Measurements from ENCODE around the gene PLSCR5. TPM values are rescaled to one million over a fixed set of nuclear protein-coding genes. Genes with fewer than 3 reads are reported as not detected.

Gene PLSCR5
- total and polyA plus RNA-seq, 2 experiments from 2014 or later: not detected

- H3K4me3 Mint-ChIP-seq: no peak overlapping the region
- H3K4me1 Mint-ChIP-seq: peaks cover 22% of the 10 kb centered on the region
- DNase-seq (ENCODE audit: low spot score) (peak; percentile 25), ATAC-seq (no peak)
- no peaks in the 10 kb centered on the region for H4K20me1 ChIP-seq (replicated peaks; ENCODE audit: insufficient read depth)
- peak overlapping the region; percentile 21; the same call in 1 of the 2 replicates for H3K4me2 ChIP-seq
- H3K27me3 Mint-ChIP-seq (ENCODE audit: insufficient read depth, low read depth, poor library complexity): peaks cover 3% of the 10 kb centered on the region
- no peaks in the 10 kb centered on the region for H3F3A ChIP-seq (replicated peaks; ENCODE audit: low read depth)
- peaks cover 30% of the 10 kb centered on the region for H3K36me3 Mint-ChIP-seq (ENCODE audit: low read depth)
- H3K36me3 ChIP-seq (ENCODE audit: insufficient read depth): peaks cover 15% of the 10 kb centered on the region
- H3K4me1 ChIP-seq (ENCODE audit: insufficient read depth): peaks cover 20% of the 10 kb centered on the region
- no peaks in the 10 kb centered on the region for H3K27me3 ChIP-seq (ENCODE audit: insufficient read depth)
- H3K27ac ChIP-seq (ENCODE audit: low read depth): no peak overlapping the region
- peaks cover 21% of the 10 kb centered on the region for H3K9me3 Mint-ChIP-seq
- H2AFZ ChIP-seq: no peak overlapping the region
- TF ChIP-seq, protein P1, sequence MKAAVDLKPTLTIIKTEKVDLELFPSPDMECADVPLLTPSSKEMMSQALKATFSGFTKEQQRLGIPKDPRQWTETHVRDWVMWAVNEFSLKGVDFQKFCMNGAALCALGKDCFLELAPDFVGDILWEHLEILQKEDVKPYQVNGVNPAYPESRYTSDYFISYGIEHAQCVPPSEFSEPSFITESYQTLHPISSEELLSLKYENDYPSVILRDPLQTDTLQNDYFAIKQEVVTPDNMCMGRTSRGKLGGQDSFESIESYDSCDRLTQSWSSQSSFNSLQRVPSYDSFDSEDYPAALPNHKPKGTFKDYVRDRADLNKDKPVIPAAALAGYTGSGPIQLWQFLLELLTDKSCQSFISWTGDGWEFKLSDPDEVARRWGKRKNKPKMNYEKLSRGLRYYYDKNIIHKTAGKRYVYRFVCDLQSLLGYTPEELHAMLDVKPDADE (IDR thresholded peaks at IDR 0.05): no peak
- TF ChIP-seq CREB1 (CRISPR knock-in tag; IDR thresholded peaks at IDR 0.05; ENCODE audit: low read depth) (no peak), JUNB (IDR thresholded peaks at IDR 0.05; ENCODE audit: unreplicated experiment) (no peak), ZNF331 (CRISPR knock-in tag; IDR thresholded peaks at IDR 0.05; ENCODE audit: low read depth) (no peak), EZH2 (IDR thresholded peaks at IDR 0.05; ENCODE audit: low read depth, unreplicated experiment) (no peak)
- H3K9me2 ChIP-seq (ENCODE audit: insufficient read depth): no peaks in the 10 kb centered on the region
- peak overlapping the region; percentile 80 for H3K27ac Mint-ChIP-seq
- H3K4me3 ChIP-seq: no peak overlapping the region
- no peaks in the 10 kb centered on the region for H3K79me2 ChIP-seq (replicated peaks; ENCODE audit: insufficient read depth)
Measured at GRCh38 chr3:146585156-146585555, 20.0 kb downstream of the PLSCR5 start.

- no peak for ATAC-seq
- Histone ChIP-seq H3K4me3 (no peak overlapping the region; the same call in 1 of the 2 replicates), H3K27me3 (ENCODE audit: insufficient read depth) (no peaks in the 10 kb centered on the region), H3K79me2 (replicated peaks; ENCODE audit: insufficient read depth) (no peaks in the 10 kb centered on the region), H2AFZ (no peak overlapping the region), H3F3A (replicated peaks; ENCODE audit: low read depth) (no peaks in the 10 kb centered on the region), H3K36me3 (ENCODE audit: insufficient read depth) (peaks cover 15% of the 10 kb centered on the region), H3K4me2 (no peak overlapping the region), H4K20me1 (replicated peaks; ENCODE audit: insufficient read depth) (no peaks in the 10 kb centered on the region), H3K27ac (ENCODE audit: low read depth) (no peak overlapping the region), H3K9me2 (ENCODE audit: insufficient read depth) (no peaks in the 10 kb centered on the region), H3K4me1 (ENCODE audit: insufficient read depth) (peaks cover 20% of the 10 kb centered on the region)
- Mint-ChIP-seq H3K4me3 (no peak overlapping the region), H3K4me1 (peaks cover 22% of the 10 kb centered on the region), H3K27ac (no peak overlapping the region), H3K9me3 (peaks cover 21% of the 10 kb centered on the region), H3K27me3 (ENCODE audit: insufficient read depth, low read depth, poor library complexity) (peaks cover 3% of the 10 kb centered on the region), H3K36me3 (ENCODE audit: low read depth) (peaks cover 30% of the 10 kb centered on the region)
- DNase-seq (ENCODE audit: low spot score): no peak
- TF ChIP-seq, protein P1 (IDR thresholded peaks at IDR 0.05): no peak
- TF ChIP-seq JUNB (IDR thresholded peaks at IDR 0.05; ENCODE audit: unreplicated experiment): no peak
- no peak for TF ChIP-seq ZNF331 (CRISPR knock-in tag; IDR thresholded peaks at IDR 0.05; ENCODE audit: low read depth)
- no peak for TF ChIP-seq EZH2 (IDR thresholded peaks at IDR 0.05; ENCODE audit: low read depth, unreplicated experiment)
- TF ChIP-seq POLR2AphosphoS5 (IDR thresholded peaks at IDR 0.05; ENCODE audit: low read depth): no peak
- TF ChIP-seq, protein P2, sequence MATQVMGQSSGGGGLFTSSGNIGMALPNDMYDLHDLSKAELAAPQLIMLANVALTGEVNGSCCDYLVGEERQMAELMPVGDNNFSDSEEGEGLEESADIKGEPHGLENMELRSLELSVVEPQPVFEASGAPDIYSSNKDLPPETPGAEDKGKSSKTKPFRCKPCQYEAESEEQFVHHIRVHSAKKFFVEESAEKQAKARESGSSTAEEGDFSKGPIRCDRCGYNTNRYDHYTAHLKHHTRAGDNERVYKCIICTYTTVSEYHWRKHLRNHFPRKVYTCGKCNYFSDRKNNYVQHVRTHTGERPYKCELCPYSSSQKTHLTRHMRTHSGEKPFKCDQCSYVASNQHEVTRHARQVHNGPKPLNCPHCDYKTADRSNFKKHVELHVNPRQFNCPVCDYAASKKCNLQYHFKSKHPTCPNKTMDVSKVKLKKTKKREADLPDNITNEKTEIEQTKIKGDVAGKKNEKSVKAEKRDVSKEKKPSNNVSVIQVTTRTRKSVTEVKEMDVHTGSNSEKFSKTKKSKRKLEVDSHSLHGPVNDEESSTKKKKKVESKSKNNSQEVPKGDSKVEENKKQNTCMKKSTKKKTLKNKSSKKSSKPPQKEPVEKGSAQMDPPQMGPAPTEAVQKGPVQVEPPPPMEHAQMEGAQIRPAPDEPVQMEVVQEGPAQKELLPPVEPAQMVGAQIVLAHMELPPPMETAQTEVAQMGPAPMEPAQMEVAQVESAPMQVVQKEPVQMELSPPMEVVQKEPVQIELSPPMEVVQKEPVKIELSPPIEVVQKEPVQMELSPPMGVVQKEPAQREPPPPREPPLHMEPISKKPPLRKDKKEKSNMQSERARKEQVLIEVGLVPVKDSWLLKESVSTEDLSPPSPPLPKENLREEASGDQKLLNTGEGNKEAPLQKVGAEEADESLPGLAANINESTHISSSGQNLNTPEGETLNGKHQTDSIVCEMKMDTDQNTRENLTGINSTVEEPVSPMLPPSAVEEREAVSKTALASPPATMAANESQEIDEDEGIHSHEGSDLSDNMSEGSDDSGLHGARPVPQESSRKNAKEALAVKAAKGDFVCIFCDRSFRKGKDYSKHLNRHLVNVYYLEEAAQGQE (IDR thresholded peaks at IDR 0.05; ENCODE audit: unreplicated experiment): no peak
- TF ChIP-seq, protein P3, sequence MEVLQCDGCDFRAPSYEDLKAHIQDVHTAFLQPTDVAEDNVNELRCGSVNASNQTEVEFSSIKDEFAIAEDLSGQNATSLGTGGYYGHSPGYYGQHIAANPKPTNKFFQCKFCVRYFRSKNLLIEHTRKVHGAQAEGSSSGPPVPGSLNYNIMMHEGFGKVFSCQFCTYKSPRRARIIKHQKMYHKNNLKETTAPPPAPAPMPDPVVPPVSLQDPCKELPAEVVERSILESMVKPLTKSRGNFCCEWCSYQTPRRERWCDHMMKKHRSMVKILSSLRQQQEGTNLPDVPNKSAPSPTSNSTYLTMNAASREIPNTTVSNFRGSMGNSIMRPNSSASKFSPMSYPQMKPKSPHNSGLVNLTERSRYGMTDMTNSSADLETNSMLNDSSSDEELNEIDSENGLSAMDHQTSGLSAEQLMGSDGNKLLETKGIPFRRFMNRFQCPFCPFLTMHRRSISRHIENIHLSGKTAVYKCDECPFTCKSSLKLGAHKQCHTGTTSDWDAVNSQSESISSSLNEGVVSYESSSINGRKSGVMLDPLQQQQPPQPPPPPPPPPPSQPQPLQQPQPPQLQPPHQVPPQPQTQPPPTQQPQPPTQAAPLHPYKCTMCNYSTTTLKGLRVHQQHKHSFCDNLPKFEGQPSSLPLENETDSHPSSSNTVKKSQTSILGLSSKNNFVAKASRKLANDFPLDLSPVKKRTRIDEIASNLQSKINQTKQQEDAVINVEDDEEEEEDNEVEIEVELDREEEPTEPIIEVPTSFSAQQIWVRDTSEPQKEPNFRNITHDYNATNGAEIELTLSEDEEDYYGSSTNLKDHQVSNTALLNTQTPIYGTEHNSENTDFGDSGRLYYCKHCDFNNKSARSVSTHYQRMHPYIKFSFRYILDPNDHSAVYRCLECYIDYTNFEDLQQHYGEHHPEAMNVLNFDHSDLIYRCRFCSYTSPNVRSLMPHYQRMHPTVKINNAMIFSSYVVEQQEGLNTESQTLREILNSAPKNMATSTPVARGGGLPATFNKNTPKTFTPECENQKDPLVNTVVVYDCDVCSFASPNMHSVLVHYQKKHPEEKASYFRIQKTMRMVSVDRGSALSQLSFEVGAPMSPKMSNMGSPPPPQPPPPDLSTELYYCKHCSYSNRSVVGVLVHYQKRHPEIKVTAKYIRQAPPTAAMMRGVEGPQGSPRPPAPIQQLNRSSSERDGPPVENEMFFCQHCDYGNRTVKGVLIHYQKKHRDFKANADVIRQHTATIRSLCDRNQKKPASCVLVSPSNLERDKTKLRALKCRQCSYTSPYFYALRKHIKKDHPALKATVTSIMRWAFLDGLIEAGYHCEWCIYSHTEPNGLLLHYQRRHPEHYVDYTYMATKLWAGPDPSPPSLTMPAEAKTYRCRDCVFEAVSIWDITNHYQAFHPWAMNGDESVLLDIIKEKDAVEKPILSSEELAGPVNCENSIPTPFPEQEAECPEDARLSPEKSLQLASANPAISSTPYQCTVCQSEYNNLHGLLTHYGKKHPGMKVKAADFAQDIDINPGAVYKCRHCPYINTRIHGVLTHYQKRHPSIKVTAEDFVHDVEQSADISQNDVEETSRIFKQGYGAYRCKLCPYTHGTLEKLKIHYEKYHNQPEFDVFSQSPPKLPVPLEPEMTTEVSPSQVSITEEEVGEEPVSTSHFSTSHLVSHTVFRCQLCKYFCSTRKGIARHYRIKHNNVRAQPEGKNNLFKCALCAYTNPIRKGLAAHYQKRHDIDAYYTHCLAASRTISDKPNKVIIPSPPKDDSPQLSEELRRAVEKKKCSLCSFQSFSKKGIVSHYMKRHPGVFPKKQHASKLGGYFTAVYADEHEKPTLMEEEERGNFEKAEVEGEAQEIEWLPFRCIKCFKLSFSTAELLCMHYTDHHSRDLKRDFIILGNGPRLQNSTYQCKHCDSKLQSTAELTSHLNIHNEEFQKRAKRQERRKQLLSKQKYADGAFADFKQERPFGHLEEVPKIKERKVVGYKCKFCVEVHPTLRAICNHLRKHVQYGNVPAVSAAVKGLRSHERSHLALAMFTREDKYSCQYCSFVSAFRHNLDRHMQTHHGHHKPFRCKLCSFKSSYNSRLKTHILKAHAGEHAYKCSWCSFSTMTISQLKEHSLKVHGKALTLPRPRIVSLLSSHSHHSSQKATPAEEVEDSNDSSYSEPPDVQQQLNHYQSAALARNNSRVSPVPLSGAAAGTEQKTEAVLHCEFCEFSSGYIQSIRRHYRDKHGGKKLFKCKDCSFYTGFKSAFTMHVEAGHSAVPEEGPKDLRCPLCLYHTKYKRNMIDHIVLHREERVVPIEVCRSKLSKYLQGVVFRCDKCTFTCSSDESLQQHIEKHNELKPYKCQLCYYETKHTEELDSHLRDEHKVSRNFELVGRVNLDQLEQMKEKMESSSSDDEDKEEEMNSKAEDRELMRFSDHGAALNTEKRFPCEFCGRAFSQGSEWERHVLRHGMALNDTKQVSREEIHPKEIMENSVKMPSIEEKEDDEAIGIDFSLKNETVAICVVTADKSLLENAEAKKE (CRISPR knock-in tag; IDR thresholded peaks at IDR 0.05): no peak
Measured at GRCh38 chr3:146581951-146582467, 23.1 kb downstream of the PLSCR5 start.

All from GM23338 (cell line).